ENCODE data around the gene NFX1.

DNA sequence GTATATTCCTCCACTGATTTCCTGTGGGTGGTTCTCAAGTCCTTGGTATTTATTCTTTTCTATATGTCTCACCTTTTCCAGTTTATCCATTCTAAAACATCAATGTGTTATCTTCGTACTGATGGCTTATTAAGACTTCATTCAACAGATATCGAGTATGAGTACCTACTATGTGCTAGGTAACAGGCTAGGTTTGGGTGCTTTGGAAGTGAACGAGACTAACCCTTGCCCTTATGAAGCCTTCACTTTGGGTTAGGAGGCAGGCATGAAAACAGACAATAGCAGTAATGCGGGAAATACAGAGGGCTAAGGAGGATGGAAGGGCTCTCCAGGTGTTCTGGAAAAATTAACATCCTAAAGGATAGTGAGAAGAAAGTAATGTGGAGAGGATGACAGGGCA is 58.7 kb downstream of the NFX1 start:
- no peak for TF ChIP-seq ZNF121 (CRISPR knock-in tag; conservative IDR thresholded peaks at IDR 0.05)
- no peak for TF ChIP-seq CTCF (IDR thresholded peaks at IDR 0.05 in 2 of 3, conservative IDR thresholded peaks at IDR 0.05 in 1 of 3; ENCODE audit: insufficient read depth in 2 of 3, low read depth in 1 of 3, low read length in 3 of 3)
- TF ChIP-seq RBM14 (IDR thresholded peaks at IDR 0.05; ENCODE audit: borderline replicate concordance, insufficient read depth, low read depth, low read length), result no peak
- TF ChIP-seq ZNF277 (CRISPR knock-in tag; IDR thresholded peaks at IDR 0.05; ENCODE audit: borderline replicate concordance), result no peak
- no peak for TF ChIP-seq EP300 (IDR thresholded peaks at IDR 0.05; ENCODE audit: low read length)
- TF ChIP-seq NFE2 (IDR thresholded peaks at IDR 0.05; ENCODE audit: low read depth), result no peak
- no peak for TF ChIP-seq PHB2 (IDR thresholded peaks at IDR 0.05; ENCODE audit: low read depth)
- no peak for TF ChIP-seq MAFF (IDR thresholded peaks at IDR 0.05; ENCODE audit: low read length)
- TF ChIP-seq FOXA1 (IDR thresholded peaks at IDR 0.05; ENCODE audit: borderline replicate concordance), result no peak
- no peak for TF ChIP-seq ZNF124 (CRISPR knock-in tag; IDR thresholded peaks at IDR 0.05)
- TF ChIP-seq POLR2A (conservative IDR thresholded peaks at IDR 0.05), result no peak
- no peak for TF ChIP-seq FIP1L1 (IDR thresholded peaks at IDR 0.05; ENCODE audit: low read depth, low read length, poor library complexity, severe bottlenecking)
- TF ChIP-seq RAD51 (IDR thresholded peaks at IDR 0.05; ENCODE audit: borderline replicate concordance, low read depth), result no peak
- no peak for TF ChIP-seq KLF1 (tag; IDR thresholded peaks at IDR 0.05)

Data from K562 (cell line).